Measurements from ENCODE around the gene TAS2R4.
"Not testable (repeated sequence)": the region's sequence is repeated elsewhere in the genome, so short reads cannot be mapped to it uniquely, and the experiment has no call there.

Gene TAS2R4

DNA sequence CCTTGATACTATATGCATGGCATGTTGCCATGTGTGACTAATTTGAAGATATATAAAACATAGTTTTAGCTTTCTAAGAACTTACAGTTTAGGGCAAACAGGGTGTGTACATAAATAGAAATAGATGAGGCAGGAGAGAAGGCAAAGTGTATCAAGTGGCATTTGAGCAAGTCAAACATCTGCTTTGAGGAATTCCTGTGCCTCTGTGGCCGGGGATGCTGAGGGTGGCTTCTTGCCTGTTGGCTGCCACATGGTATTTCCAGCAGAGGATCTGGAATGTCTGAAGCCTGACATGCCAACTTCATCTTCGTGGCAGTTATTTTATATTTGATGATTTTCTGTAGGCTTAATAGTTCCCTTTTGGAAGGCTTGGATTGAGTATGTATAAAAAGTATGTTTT is 32.3 kb upstream of the TAS2R4 start:
- no peak overlapping the region for H2AFZ ChIP-seq (ENCODE audit: insufficient read depth, low read length, poor library complexity)
- peaks cover 2% of the 10 kb centered on the region for H3K79me2 ChIP-seq (ENCODE audit: control insufficient read depth, insufficient read depth, low read length, poor library complexity)
- WGBS (ENCODE audit: extremely low coverage, insufficient coverage, insufficient read length): no CpG with 5 or more reads among the region's 2 CpGs
- no peak overlapping the region for H3K4me2 ChIP-seq (ENCODE audit: low read length)
- H3K9ac ChIP-seq (ENCODE audit: low read length): no peak overlapping the region
- H3K23ac ChIP-seq (ENCODE audit: low read length): no peak overlapping the region
- H3K4ac ChIP-seq (ENCODE audit: low read depth, low read length): no peak overlapping the region
- H3K27ac ChIP-seq (ENCODE audit: low read depth, low read length): no peak overlapping the region
- H4K91ac ChIP-seq (ENCODE audit: low read depth, low read length): no peak overlapping the region
- DNase-seq: no peak
- no peak overlapping the region for H4K8ac ChIP-seq (ENCODE audit: low read depth, low read length)
- H2BK12ac ChIP-seq (ENCODE audit: low read length): no peak overlapping the region
- H3K9me3 ChIP-seq (ENCODE audit: insufficient read depth, low read depth, low read length): no peaks in the 10 kb centered on the region
- H2BK5ac ChIP-seq (ENCODE audit: low read depth, low read length, poor library complexity): no peak overlapping the region
- no peaks in the 10 kb centered on the region for H3K27me3 ChIP-seq (ENCODE audit: insufficient read depth, low read length)
- H2AK5ac ChIP-seq (ENCODE audit: low read length): no peak overlapping the region
- H3K36me3 ChIP-seq (ENCODE audit: control insufficient read depth in 1 of 2, insufficient read depth in 2 of 2, low read length in 2 of 2): peaks cover 18 to 35% of the 10 kb centered on the region in 2 experiments
- H3K18ac ChIP-seq (ENCODE audit: low read length): no peak overlapping the region
- H3K14ac ChIP-seq (ENCODE audit: low read length): no peak overlapping the region
- H3K79me1 ChIP-seq (ENCODE audit: low read length): no peaks in the 10 kb centered on the region
- H4K12ac ChIP-seq (ENCODE audit: low read depth, low read length): no peak overlapping the region
- H3K4me1 ChIP-seq (ENCODE audit: control insufficient read depth in 1 of 2, insufficient read depth in 2 of 2, low read length in 2 of 2): peaks cover 0 to 3% of the 10 kb centered on the region in 2 experiments
- no peak overlapping the region for H3K4me3 ChIP-seq (ENCODE audit: low read depth, low read length)
- H2BK120ac ChIP-seq (ENCODE audit: insufficient read depth, low read length, poor library complexity): no peak overlapping the region

GRCh38 chr7:141748396-141748795 is 28.1 kb upstream of the TAS2R4 start:
- peak in 1 of 2 donors; percentile 28 for DNase-seq
- no CpG with 5 or more reads among the region's 2 CpGs for WGBS (ENCODE audit: extremely low coverage, insufficient coverage, insufficient read length)

GRCh38 chr7:141751904-141752303 is 24.6 kb upstream of the TAS2R4 start:
- H3K23ac ChIP-seq (ENCODE audit: low read length); H3K9ac ChIP-seq (ENCODE audit: low read length); H2AFZ ChIP-seq (ENCODE audit: insufficient read depth, low read length, poor library complexity); H4K12ac ChIP-seq (ENCODE audit: low read depth, low read length); H4K8ac ChIP-seq (ENCODE audit: low read depth, low read length); H2AK5ac ChIP-seq (ENCODE audit: low read length); H3K14ac ChIP-seq (ENCODE audit: low read length); DNase-seq; H3K4me2 ChIP-seq (ENCODE audit: low read length); H3K79me2 ChIP-seq (ENCODE audit: control insufficient read depth, insufficient read depth, low read length, poor library complexity); H2BK12ac ChIP-seq (ENCODE audit: low read length); H4K91ac ChIP-seq (ENCODE audit: low read depth, low read length); H3K4me1 ChIP-seq (ENCODE audit: control insufficient read depth in 1 of 2, insufficient read depth in 2 of 2, low read length in 2 of 2); H3K27ac ChIP-seq (ENCODE audit: low read depth, low read length); H3K9me3 ChIP-seq (ENCODE audit: insufficient read depth, low read depth, low read length); H3K18ac ChIP-seq (ENCODE audit: low read length); H3K4ac ChIP-seq (ENCODE audit: low read depth, low read length); H3K27me3 ChIP-seq (ENCODE audit: insufficient read depth, low read length); H2BK120ac ChIP-seq (ENCODE audit: insufficient read depth, low read length, poor library complexity); H3K79me1 ChIP-seq (ENCODE audit: low read length); H3K4me3 ChIP-seq (ENCODE audit: low read depth, low read length); H2BK5ac ChIP-seq (ENCODE audit: low read depth, low read length, poor library complexity): not testable (repeated sequence)
- no CpG with 5 or more reads among the region's 10 CpGs for WGBS (ENCODE audit: extremely low coverage, insufficient coverage, insufficient read length)
- H3K36me3 ChIP-seq (ENCODE audit: control insufficient read depth in 1 of 2, insufficient read depth in 2 of 2, low read length in 2 of 2): peaks cover 15 to 32% of the 10 kb centered on the region in 2 experiments

More at GRCh38 chr7:141748396-141748795, 28.1 kb upstream of the TAS2R4 start:
- Histone ChIP-seq H3K4ac (ENCODE audit: low read depth, low read length) (no peak overlapping the region), H2BK5ac (ENCODE audit: low read depth, low read length, poor library complexity) (no peak overlapping the region), H3K4me1 (ENCODE audit: control insufficient read depth in 1 of 2, insufficient read depth in 2 of 2, low read length in 2 of 2) (no peaks in the 10 kb centered on the region), H3K9ac (ENCODE audit: low read length) (no peak overlapping the region), H3K14ac (ENCODE audit: low read length) (no peak overlapping the region), H2BK120ac (ENCODE audit: insufficient read depth, low read length, poor library complexity) (no peak overlapping the region), H3K79me1 (ENCODE audit: low read length) (no peaks in the 10 kb centered on the region), H4K12ac (ENCODE audit: low read depth, low read length) (no peak overlapping the region), H2AFZ (ENCODE audit: insufficient read depth, low read length, poor library complexity) (no peak overlapping the region), H3K27me3 (ENCODE audit: insufficient read depth, low read length) (no peaks in the 10 kb centered on the region), H3K18ac (ENCODE audit: low read length) (no peak overlapping the region), H4K8ac (ENCODE audit: low read depth, low read length) (no peak overlapping the region), H3K4me2 (ENCODE audit: low read length) (no peak overlapping the region), H3K27ac (ENCODE audit: low read depth, low read length) (no peak overlapping the region), H3K36me3 (ENCODE audit: control insufficient read depth in 1 of 2, insufficient read depth in 2 of 2, low read length in 2 of 2) (peaks cover 22 to 39% of the 10 kb centered on the region in 2 experiments), H3K4me3 (ENCODE audit: low read depth, low read length) (no peak overlapping the region), H3K79me2 (ENCODE audit: control insufficient read depth, insufficient read depth, low read length, poor library complexity) (no peaks in the 10 kb centered on the region), H3K9me3 (ENCODE audit: insufficient read depth, low read depth, low read length) (peaks cover 6% of the 10 kb centered on the region), H3K23ac (ENCODE audit: low read length) (no peak overlapping the region), H4K91ac (ENCODE audit: low read depth, low read length) (no peak overlapping the region), H2BK12ac (ENCODE audit: low read length) (no peak overlapping the region), H2AK5ac (ENCODE audit: low read length) (no peak overlapping the region)

DNA sequence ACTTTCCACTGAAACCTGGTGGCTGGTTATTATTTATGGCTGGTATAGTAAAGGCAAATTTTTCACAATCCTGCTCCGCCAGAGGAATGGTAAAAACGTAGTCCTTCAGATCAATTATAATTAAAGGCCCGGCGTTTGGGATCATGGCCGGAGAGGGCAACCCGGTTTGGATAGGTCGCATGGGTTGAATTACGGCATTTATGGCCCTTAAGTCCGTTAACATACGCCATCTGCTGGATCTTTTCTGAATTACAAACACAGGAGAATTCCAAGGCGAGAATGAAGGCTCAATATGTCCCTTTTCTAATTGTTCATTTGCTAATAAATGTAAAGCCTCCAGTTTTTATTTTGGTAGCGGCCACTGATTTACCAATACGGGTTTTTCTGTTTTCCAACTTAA is 23.8 kb upstream of the TAS2R4 start:
- no peak overlapping the region for H3K4me2 ChIP-seq (ENCODE audit: low read length)
- no peak overlapping the region for H3K4me3 ChIP-seq (ENCODE audit: low read depth, low read length)
- no peak overlapping the region for H4K91ac ChIP-seq (ENCODE audit: low read depth, low read length)
- H2BK12ac ChIP-seq (ENCODE audit: low read length): no peak overlapping the region
- H3K14ac ChIP-seq (ENCODE audit: low read length): no peak overlapping the region
- H2AFZ ChIP-seq (ENCODE audit: insufficient read depth, low read length, poor library complexity): no peak overlapping the region
- H3K9ac ChIP-seq (ENCODE audit: low read length): no peak overlapping the region
- H3K18ac ChIP-seq (ENCODE audit: low read length): no peak overlapping the region
- no peaks in the 10 kb centered on the region for H3K4me1 ChIP-seq (ENCODE audit: control insufficient read depth in 1 of 2, insufficient read depth in 2 of 2, low read length in 2 of 2)
- no peak overlapping the region for H2BK120ac ChIP-seq (ENCODE audit: insufficient read depth, low read length, poor library complexity)
- WGBS (ENCODE audit: extremely low coverage, insufficient coverage, insufficient read length): no CpG with 5 or more reads among the region's 13 CpGs
- no peak overlapping the region for H3K27ac ChIP-seq (ENCODE audit: low read depth, low read length)
- no peak for DNase-seq
- peaks cover 6% of the 10 kb centered on the region for H3K9me3 ChIP-seq (ENCODE audit: insufficient read depth, low read depth, low read length)
- peaks cover 18 to 35% of the 10 kb centered on the region in 2 experiments for H3K36me3 ChIP-seq (ENCODE audit: control insufficient read depth in 1 of 2, insufficient read depth in 2 of 2, low read length in 2 of 2)
- H3K23ac ChIP-seq (ENCODE audit: low read length): no peak overlapping the region
- no peak overlapping the region for H2AK5ac ChIP-seq (ENCODE audit: low read length)
- H3K79me2 ChIP-seq (ENCODE audit: control insufficient read depth, insufficient read depth, low read length, poor library complexity): no peaks in the 10 kb centered on the region
- no peak overlapping the region for H4K8ac ChIP-seq (ENCODE audit: low read depth, low read length)
- H3K79me1 ChIP-seq (ENCODE audit: low read length): no peaks in the 10 kb centered on the region
- no peak overlapping the region for H2BK5ac ChIP-seq (ENCODE audit: low read depth, low read length, poor library complexity)
- H3K4ac ChIP-seq (ENCODE audit: low read depth, low read length): no peak overlapping the region
- H3K27me3 ChIP-seq (ENCODE audit: insufficient read depth, low read length): no peaks in the 10 kb centered on the region
- H4K12ac ChIP-seq (ENCODE audit: low read depth, low read length): no peak overlapping the region
